Effector memory CD8-positive, alpha-beta T cell (primary cell): ENCODE data around the gene ERN1.

Source experiments
- ATAC-seq: fragments of 150-1000 bp; cut with Tn5 transposase; replicated peaks from 2 replicates; pipeline ENCODE4 v1.10.0; 2021; ENCODE audit warnings: mild to moderate bottlenecking, moderate library complexity
- DNase-seq, 3 experiments: peaks; one replicate each; pipeline ENCODE4 v3.0.0; 2021
- H3K27ac Mint-ChIP-seq, 2 donors: one replicate each; pipeline ENCODE4 v1.8.0; 2022; ENCODE audit warnings: mild to moderate bottlenecking in 2 of 2, mixed read lengths in 2 of 2, moderate library complexity in 2 of 2
- H3K27me3 Mint-ChIP-seq, 2 donors: one replicate each; pipeline ENCODE4 v1.8.0; 2022; ENCODE audit warnings: mixed read lengths in 2 of 2
- H3K36me3 Mint-ChIP-seq: one replicate; pipeline ENCODE4 v1.8.0; 2022; ENCODE audit warnings: mild to moderate bottlenecking, moderate library complexity, mixed read lengths; ENCODE audit not compliant: insufficient read depth
- H3K4me1 Mint-ChIP-seq, 2 donors: one replicate each; pipeline ENCODE4 v1.8.0; 2022; ENCODE audit warnings: low read depth in 2 of 2, mixed read lengths in 2 of 2
- H3K4me3 Mint-ChIP-seq, 2 donors: one replicate each; pipeline ENCODE4 v1.8.0; 2022; ENCODE audit warnings: mild to moderate bottlenecking in 2 of 2, mixed read lengths in 2 of 2, moderate library complexity in 2 of 2
- H3K9me3 Mint-ChIP-seq, 2 donors: one replicate each; pipeline ENCODE4 v1.8.0; 2022; ENCODE audit warnings: mixed read lengths in 2 of 2

ERN1 gene

DNA sequence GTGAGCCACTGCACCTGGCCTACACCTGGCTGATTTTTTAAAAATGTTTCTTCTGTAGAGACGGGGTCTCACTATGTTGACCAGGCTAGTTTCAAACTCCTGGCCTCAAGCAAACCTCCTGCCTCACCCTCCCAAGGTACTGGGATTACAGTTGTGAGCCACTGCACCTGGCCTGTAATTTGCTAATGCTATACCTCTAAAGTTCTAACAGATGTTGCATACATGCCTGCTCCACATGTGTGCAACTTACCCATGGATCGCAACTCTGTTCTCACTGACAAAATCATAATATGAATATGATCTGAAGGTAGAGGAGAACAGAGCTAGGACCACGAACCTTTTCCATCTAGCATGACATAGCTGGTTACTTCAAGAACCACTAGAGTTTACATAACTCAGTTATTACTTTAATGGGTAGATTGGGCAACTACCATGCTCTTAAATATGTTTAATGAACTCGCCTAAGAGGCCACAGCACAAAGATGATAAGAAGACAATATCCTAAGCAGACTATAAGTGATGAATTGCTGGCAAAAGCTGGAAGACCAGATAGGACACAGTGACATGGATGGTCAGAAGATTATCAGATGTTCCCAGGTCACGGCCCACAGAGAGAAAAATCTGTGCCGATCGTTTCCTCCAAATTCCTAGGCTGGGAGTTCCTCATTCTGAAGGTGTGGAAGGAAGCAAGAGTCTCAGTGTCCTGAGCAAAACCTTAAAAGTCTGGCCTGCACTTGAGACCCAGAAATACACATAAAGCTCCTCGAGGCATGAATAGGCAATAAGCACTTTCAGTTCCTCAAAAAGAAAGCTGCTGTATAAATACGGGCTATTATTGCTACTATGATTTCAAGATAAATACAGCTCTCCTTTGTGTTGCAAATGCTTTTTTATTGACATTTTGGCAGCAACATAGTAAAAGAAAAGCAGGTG, 55.9 kb downstream of the ERN1 start:
- no peaks in the 10 kb centered on the region for H3K27me3 Mint-ChIP-seq
- H3K4me3 Mint-ChIP-seq = no peak overlapping the region
- peak overlapping the region in 1 of 2 donors; percentile 53 for H3K27ac Mint-ChIP-seq
- H3K36me3 Mint-ChIP-seq = peaks cover 89% of the 10 kb centered on the region
- no peak for DNase-seq
- peaks cover 0 to 12% of the 10 kb centered on the region in 2 donors for H3K4me1 Mint-ChIP-seq
- no peak for ATAC-seq
- no peaks in the 10 kb centered on the region for H3K9me3 Mint-ChIP-seq

DNA sequence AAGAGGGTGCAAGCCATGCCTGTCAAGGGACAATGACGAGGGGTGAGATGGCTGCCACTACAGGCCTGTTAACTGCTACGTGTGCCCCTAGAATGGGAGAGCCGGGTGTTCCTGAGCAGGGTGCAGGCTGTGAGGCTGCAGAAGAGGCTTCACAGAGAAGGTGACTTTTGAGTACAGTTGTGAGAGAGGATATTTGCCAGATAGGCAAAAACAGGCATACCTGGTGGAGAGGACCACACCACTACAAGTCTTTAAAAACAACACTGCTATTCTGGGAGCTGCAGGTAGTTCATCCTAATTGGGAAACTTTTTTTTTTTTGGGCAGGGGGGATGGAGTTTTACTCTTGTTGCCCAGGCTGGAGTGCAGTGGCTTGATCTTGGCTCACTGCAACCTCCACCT, 58.8 kb downstream of the ERN1 start:
- Mint-ChIP-seq H3K4me1 (peaks cover 15 to 33% of the 10 kb centered on the region in 2 donors), H3K9me3 (no peaks in the 10 kb centered on the region), H3K27me3 (no peaks in the 10 kb centered on the region), H3K4me3 (no peak overlapping the region), H3K36me3 (peaks cover 91% of the 10 kb centered on the region), H3K27ac (peak overlapping the region in 1 of 2 donors; percentile 65)
- ATAC-seq = no peak
- DNase-seq = no peak

DNA sequence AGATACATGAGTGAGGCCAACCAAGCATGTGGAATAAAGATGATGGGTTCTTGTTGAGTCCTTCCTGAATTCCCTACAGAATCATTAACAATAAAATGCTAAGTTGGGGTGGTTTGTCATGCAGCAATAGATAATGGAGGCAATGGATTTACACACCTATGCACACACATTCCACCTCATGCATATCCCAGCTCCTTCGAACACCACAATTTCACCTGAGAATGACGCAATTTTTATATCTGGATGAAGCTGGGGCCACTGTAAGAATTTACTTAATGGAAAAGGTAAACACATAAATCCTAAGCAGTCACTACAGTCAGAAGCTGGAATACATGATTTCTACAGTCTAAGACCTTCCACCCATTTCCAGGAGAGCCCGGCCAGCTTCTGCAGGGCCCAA, 59.7 kb downstream of the ERN1 start:
- H3K4me1 Mint-ChIP-seq = peaks cover 16 to 33% of the 10 kb centered on the region in 2 donors
- H3K4me3 Mint-ChIP-seq = no peak overlapping the region
- H3K36me3 Mint-ChIP-seq = peaks cover 92% of the 10 kb centered on the region
- no peaks in the 10 kb centered on the region for H3K9me3 Mint-ChIP-seq
- peak overlapping the region in 1 of 2 donors; percentile 23 for H3K27ac Mint-ChIP-seq
- no peaks in the 10 kb centered on the region for H3K27me3 Mint-ChIP-seq
- ATAC-seq (no peak), DNase-seq (no peak)

DNA sequence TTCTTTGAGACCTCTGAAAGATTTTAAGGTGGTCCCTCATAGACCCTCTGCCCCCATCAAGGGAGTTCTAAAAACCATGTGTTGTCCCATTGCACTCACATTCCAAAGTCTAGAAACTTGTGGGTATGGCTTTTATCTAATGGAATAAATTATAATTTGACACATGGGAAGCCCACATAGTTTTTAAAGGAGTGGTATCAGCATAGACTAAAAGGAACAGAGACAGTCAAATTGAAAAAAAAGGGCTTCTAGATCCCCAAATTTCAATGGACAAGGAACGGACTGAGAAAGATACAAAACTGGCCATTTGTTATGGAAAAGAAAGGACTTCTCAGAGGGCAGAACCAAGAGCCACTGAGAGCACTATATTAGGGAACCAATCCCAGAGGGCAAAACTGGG, 60.8 kb downstream of the ERN1 start:
- peak overlapping the region in 1 of 2 donors; percentile 97 for H3K27ac Mint-ChIP-seq
- peaks cover 96% of the 10 kb centered on the region for H3K36me3 Mint-ChIP-seq
- no peaks in the 10 kb centered on the region for H3K9me3 Mint-ChIP-seq
- H3K4me3 Mint-ChIP-seq = no peak overlapping the region
- H3K4me1 Mint-ChIP-seq = peaks cover 17 to 43% of the 10 kb centered on the region in 2 donors
- no peak for ATAC-seq
- DNase-seq = no peak
- no peaks in the 10 kb centered on the region for H3K27me3 Mint-ChIP-seq

DNA sequence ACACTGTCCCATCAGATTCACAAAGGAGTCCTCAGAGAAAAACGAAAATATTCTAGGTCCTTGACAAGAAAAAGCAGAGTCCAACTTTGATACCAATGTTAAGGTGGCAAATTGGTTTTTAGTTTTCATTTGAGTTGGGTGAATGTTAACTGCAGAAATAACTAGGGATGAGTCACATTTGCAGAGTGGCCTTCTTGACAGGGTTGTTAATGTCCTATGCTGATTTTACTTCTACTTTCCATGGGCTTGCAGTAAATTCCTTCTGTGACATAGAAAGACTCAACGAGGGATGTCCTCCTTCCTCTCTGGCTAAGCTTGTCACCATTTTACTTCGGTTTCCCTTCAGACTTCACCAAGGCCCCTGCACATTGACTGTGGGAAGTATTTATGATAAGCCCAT, 62.3 kb downstream of the ERN1 start:
- H3K4me1 Mint-ChIP-seq = peaks cover 29 to 58% of the 10 kb centered on the region in 2 donors
- peak overlapping the region; percentile 63 to 97 for H3K27ac Mint-ChIP-seq
- peaks cover 97% of the 10 kb centered on the region for H3K36me3 Mint-ChIP-seq
- DNase-seq (no peak), ATAC-seq (no peak)
- H3K9me3 Mint-ChIP-seq = no peaks in the 10 kb centered on the region
- peak overlapping the region; percentile 30 to 92 for H3K4me3 Mint-ChIP-seq
- H3K27me3 Mint-ChIP-seq = no peaks in the 10 kb centered on the region

GRCh38 chr17:64066716-64067115, 63.2 kb downstream of the ERN1 start:
- ATAC-seq (peak; percentile 81), DNase-seq (peak in 2 of 3 experiments; percentile 66 to 72)
- H3K4me3 Mint-ChIP-seq = peak overlapping the region; percentile 30 to 92
- peaks cover 34 to 65% of the 10 kb centered on the region in 2 donors for H3K4me1 Mint-ChIP-seq
- peaks cover 96% of the 10 kb centered on the region for H3K36me3 Mint-ChIP-seq
- no peaks in the 10 kb centered on the region for H3K27me3 Mint-ChIP-seq
- peak overlapping the region; percentile 63 to 97 for H3K27ac Mint-ChIP-seq
- H3K9me3 Mint-ChIP-seq = no peaks in the 10 kb centered on the region

- H3K4me3 Mint-ChIP-seq = peak overlapping the region in 1 of 2 donors; percentile 92
- H3K36me3 Mint-ChIP-seq = peaks cover 95% of the 10 kb centered on the region
Observed at GRCh38 chr17:64065161-64065560, 64.8 kb downstream of the ERN1 start.

DNA sequence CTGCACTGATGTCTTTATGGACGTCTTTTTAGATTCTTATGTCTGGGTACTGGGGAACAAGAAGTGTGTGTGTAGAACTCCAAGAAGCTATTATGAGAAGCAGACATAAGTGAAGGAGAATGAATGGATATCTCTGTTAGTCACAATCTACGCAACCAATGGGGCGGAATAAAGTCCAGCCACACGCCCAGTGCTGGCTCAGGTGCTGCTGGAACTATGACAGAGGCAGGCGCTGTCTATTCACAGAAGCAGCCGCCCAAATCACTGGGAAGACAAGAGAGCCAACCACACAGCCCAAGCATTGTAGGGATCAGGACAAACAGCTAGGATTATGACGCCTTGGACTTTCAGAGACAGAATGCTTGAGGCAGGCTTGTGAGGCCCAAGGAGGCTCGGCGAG, 65.6 kb downstream of the ERN1 start:
- Mint-ChIP-seq H3K27ac (peak overlapping the region; percentile 88 to 97), H3K27me3 (no peaks in the 10 kb centered on the region), H3K4me3 (peak overlapping the region in 1 of 2 donors; percentile 92), H3K36me3 (peaks cover 95% of the 10 kb centered on the region), H3K9me3 (no peaks in the 10 kb centered on the region), H3K4me1 (peaks cover 58 to 86% of the 10 kb centered on the region in 2 donors)
- no peak for DNase-seq
- ATAC-seq = no peak

More at GRCh38 chr17:64065161-64065560, 64.8 kb downstream of the ERN1 start:
- Mint-ChIP-seq H3K27ac (peak overlapping the region in 1 of 2 donors; percentile 97), H3K9me3 (no peaks in the 10 kb centered on the region), H3K4me1 (peaks cover 50 to 78% of the 10 kb centered on the region in 2 donors), H3K27me3 (no peaks in the 10 kb centered on the region)
- DNase-seq = no peak
- no peak for ATAC-seq

DNA sequence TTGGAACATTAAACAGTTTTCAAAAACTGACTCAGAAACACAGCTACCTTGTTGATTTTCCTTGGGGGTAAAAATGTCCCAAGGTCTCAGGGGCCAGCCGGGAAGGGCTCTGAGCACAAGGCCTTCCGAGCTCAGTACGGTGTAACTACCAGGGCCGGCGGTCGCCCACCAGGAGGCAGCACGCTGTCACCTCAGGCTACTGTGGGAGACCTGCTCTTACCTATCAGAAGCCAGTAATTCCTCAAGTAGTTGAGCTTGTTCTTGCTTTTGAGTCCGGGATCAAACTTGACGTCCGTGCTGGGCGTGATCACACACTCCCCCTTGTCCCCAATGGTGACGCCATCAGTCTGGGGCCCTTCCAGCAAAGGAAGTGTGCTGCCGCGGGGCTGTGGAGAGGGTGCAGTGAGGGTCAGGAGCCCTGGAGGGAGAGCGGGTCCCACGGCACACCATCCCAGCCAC, 66.1 kb downstream of the ERN1 start:
- peak; percentile 56 for ATAC-seq
- Mint-ChIP-seq H3K4me1 (peaks cover 61 to 91% of the 10 kb centered on the region in 2 donors), H3K27ac (peak overlapping the region; percentile 88 to 97), H3K4me3 (peak overlapping the region in 1 of 2 donors; percentile 92), H3K9me3 (no peaks in the 10 kb centered on the region), H3K36me3 (peaks cover 95% of the 10 kb centered on the region), H3K27me3 (no peaks in the 10 kb centered on the region)
- DNase-seq = peak in 2 of 3 experiments; percentile 63 to 65

GRCh38 chr17:64063088-64063487, 66.9 kb downstream of the ERN1 start:
- Mint-ChIP-seq H3K27ac (peak overlapping the region; percentile 88 to 97), H3K9me3 (no peaks in the 10 kb centered on the region), H3K36me3 (peaks cover 95% of the 10 kb centered on the region), H3K27me3 (no peaks in the 10 kb centered on the region), H3K4me1 (peaks cover 61 to 87% of the 10 kb centered on the region in 2 donors), H3K4me3 (peak overlapping the region; percentile 64 to 92)
- ATAC-seq = peak; percentile 16
- peak in 2 of 3 experiments; percentile 18 to 23 for DNase-seq

DNA sequence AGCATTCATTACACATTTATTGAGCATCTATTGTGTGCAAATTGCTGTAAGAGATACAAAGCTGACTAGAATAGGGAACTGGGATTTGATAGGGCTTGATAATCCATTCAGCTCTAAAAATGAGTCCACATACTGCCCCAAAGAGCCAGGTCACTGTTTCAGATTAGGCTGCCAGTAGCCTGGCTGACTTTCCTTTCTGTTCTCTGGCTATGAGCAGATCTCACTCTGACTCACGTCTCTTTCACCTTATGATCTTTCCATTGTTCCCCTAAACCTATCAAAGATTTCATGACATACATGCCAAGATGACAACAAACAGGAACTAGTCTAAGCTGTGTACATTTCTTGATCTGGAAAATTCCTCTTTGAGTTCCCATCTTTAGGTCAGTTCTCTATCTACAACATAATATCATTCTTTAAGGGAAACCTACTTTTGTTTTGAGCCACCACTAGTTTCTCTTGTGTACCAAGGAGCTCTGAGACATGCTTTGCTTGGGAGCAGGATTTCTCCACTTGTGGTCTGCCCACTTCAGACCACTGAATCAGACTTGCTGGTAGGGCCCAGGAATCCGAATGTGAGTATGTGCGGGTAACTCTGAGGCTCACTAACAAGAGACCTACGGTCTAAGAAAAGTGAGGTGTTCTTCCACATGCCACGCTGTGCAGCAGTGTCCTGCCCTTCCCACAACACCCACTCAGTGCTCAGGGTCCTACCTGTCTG, 68.6 kb downstream of the ERN1 start:
- no peak for DNase-seq
- peak overlapping the region; percentile 62 to 92 for H3K4me3 Mint-ChIP-seq
- no peak for ATAC-seq
- peaks cover 95% of the 10 kb centered on the region for H3K36me3 Mint-ChIP-seq
- H3K9me3 Mint-ChIP-seq = no peaks in the 10 kb centered on the region
- H3K27me3 Mint-ChIP-seq = no peaks in the 10 kb centered on the region
- H3K4me1 Mint-ChIP-seq = peaks cover 54 to 84% of the 10 kb centered on the region in 2 donors
- H3K27ac Mint-ChIP-seq = peak overlapping the region; percentile 88 to 97

- Mint-ChIP-seq H3K27me3 (no peaks in the 10 kb centered on the region), H3K4me1 (peaks cover 57 to 80% of the 10 kb centered on the region in 2 donors), H3K27ac (peak overlapping the region; percentile 88 to 90), H3K36me3 (peaks cover 95% of the 10 kb centered on the region), H3K4me3 (peak overlapping the region; percentile 62 to 92), H3K9me3 (no peaks in the 10 kb centered on the region)
- DNase-seq (no peak), ATAC-seq (no peak)
Observed at GRCh38 chr17:64060331-64060730, 69.6 kb downstream of the ERN1 start.

DNA sequence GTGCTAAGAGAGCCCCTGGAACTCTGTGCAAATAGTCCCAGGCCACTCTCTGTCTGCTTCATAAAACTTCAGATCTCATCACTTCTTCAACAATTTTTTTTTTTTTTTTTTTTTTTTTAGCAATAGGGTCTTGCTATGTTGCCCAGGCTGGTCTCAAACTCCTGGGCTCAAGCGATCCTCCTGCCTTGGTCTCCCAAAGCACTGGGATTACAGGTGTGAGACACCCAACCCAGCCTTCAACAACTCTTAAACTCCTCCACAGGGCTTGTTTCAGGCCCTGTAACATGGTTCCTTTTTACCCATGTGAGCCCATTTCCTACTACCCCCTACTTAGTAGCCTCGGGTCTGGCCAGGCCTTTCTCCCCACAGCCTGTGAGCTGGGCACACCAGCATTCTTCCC, 70.2 kb downstream of the ERN1 start:
- H3K27ac Mint-ChIP-seq = peak overlapping the region; percentile 88 to 90
- peak overlapping the region; percentile 62 to 92 for H3K4me3 Mint-ChIP-seq
- peaks cover 57 to 77% of the 10 kb centered on the region in 2 donors for H3K4me1 Mint-ChIP-seq
- no peak for ATAC-seq
- no peak for DNase-seq
- H3K9me3 Mint-ChIP-seq = no peaks in the 10 kb centered on the region
- H3K27me3 Mint-ChIP-seq = no peaks in the 10 kb centered on the region
- H3K36me3 Mint-ChIP-seq = peaks cover 97% of the 10 kb centered on the region
